ENCODE results near the gene PCBP3. TPM values are rescaled to one million over a fixed set of nuclear protein-coding genes. Genes with fewer than 3 reads are reported as not detected.

PCBP3 gene
- total and polyA plus RNA-seq, 4 donors: 0.36 to 1.6 (median 0.42) TPM

GRCh38 chr21:45632637-45633251, 10.8 kb upstream of the PCBP3 start:
- DNase-seq (ENCODE audit: low spot score): no peak
- no peak overlapping the region for H3K4me3 ChIP-seq (ENCODE audit: low read depth in 1 of 3, low read length in 3 of 3)
- H3K9me3 ChIP-seq (ENCODE audit: control insufficient read depth in 4 of 4, low read length in 3 of 4): peaks cover 0 to 4% (median 0%) of the 10 kb centered on the region in 4 donors
- H3K4me1 ChIP-seq (ENCODE audit: control insufficient read depth in 4 of 4, insufficient read depth in 4 of 4, low read length in 3 of 4): no peaks in the 10 kb centered on the region
- H3K36me3 ChIP-seq (ENCODE audit: control insufficient read depth in 4 of 4, insufficient read depth in 3 of 4, low read depth in 1 of 4, low read length in 3 of 4): no peaks in the 10 kb centered on the region
- no peaks in the 10 kb centered on the region for H3K27me3 ChIP-seq (ENCODE audit: control insufficient read depth in 4 of 4, insufficient read depth in 4 of 4, low read length in 3 of 4)
- WGBS: 87% methylated on average over 20 of the region's 20 CpGs
- H3K9ac ChIP-seq (ENCODE audit: low read depth in 1 of 2, low read length in 2 of 2): no peak overlapping the region
- no peak overlapping the region for H3K27ac ChIP-seq (ENCODE audit: low read depth in 1 of 2, low read length in 2 of 2)
- TF ChIP-seq HNF4G (IDR thresholded peaks at IDR 0.05): no peak
- TF ChIP-seq ZBTB33 (IDR thresholded peaks at IDR 0.05): no peak
- TF ChIP-seq RAD21 (IDR thresholded peaks at IDR 0.05): no peak

GRCh38 chr21:45634511-45635183, 8.9 kb upstream of the PCBP3 start:
- Histone ChIP-seq H3K36me3 (ENCODE audit: control insufficient read depth in 4 of 4, insufficient read depth in 3 of 4, low read depth in 1 of 4, low read length in 3 of 4) (no peaks in the 10 kb centered on the region), H3K9ac (ENCODE audit: low read depth in 1 of 2, low read length in 2 of 2) (no peak overlapping the region), H3K4me1 (ENCODE audit: control insufficient read depth in 4 of 4, insufficient read depth in 4 of 4, low read length in 3 of 4) (no peaks in the 10 kb centered on the region), H3K9me3 (ENCODE audit: control insufficient read depth in 4 of 4, low read length in 3 of 4) (peaks cover 0 to under 1% (median 0%) of the 10 kb centered on the region in 4 donors), H3K27ac (ENCODE audit: low read depth in 1 of 2, low read length in 2 of 2) (no peak overlapping the region), H3K4me3 (ENCODE audit: low read depth in 1 of 3, low read length in 3 of 3) (no peak overlapping the region), H3K27me3 (ENCODE audit: control insufficient read depth in 4 of 4, insufficient read depth in 4 of 4, low read length in 3 of 4) (no peaks in the 10 kb centered on the region)
- TF ChIP-seq GABPA (IDR thresholded peaks at IDR 0.05 in 1 of 2, conservative IDR thresholded peaks at IDR 0.05 in 1 of 2): no peak
- TF ChIP-seq NR2F2 (IDR thresholded peaks at IDR 0.05): no peak
- no peak for TF ChIP-seq RXRA (IDR thresholded peaks at IDR 0.05)
- TF ChIP-seq MAX (IDR thresholded peaks at IDR 0.05): no peak
- no peak for TF ChIP-seq ATF3 (IDR thresholded peaks at IDR 0.05)
- no peak for TF ChIP-seq TAF1 (conservative IDR thresholded peaks at IDR 0.05)
- TF ChIP-seq ZBTB33 (IDR thresholded peaks at IDR 0.05): no peak
- TF ChIP-seq FOXA2 (IDR thresholded peaks at IDR 0.05): no peak
- TF ChIP-seq SP1 (IDR thresholded peaks at IDR 0.05): no peak
- TF ChIP-seq HNF4A (conservative IDR thresholded peaks at IDR 0.05): no peak
- no peak for TF ChIP-seq RAD21 (IDR thresholded peaks at IDR 0.05)
- no peak for TF ChIP-seq REST (IDR thresholded peaks at IDR 0.05)
- no peak for TF ChIP-seq EGR1 (IDR thresholded peaks at IDR 0.05; ENCODE audit: low read depth in 2 of 2)
- WGBS: 82% methylated on average over 18 of the region's 18 CpGs
- DNase-seq (ENCODE audit: low spot score): no peak
